LoVo (cell line): ENCODE measurements around the gene PKDREJ.

Experiments
- DNase-seq: peaks from one replicate; pipeline ENCODE4 v3.0.0-alpha.2; 2016; ENCODE audit warnings: low spot score

The PKDREJ gene

DNA sequence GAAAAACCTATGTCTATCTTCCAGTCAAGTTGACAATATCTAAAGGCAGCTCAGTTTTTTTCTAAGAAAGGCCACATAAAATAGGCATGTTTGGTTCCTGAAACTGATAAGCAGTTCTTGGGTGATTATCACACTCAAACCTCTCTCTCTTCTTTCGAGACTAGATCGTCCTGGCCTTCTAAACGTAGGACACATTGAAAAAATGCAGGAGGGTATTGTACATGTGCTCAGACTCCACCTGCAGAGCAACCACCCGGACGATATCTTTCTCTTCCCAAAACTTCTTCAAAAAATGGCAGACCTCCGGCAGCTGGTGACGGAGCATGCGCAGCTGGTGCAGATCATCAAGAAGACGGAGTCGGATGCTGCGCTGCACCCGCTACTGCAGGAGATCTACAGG is 28.2 kb downstream of the PKDREJ start:
- DNase-seq = no peak

DNA sequence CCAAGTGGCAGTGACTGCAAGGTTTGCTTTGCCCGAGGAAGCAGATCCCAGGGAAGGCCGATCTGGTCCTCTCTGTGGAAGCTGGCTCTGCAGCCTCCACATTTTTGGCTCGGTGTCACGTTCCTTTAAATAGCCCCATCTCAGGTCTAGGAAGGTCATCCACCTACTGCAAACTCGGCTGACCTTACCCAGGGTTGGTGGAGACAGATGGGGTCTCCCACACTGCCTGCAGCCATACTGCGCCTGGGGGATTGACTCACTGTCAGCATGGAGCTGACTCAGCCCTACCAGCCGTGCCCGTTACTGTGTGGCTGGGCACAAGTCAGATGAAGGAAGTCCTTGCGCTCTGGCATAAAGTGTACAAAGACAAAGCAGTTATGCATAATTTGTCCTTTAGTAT is 29.9 kb downstream of the PKDREJ start:
- DNase-seq = no peak

DNA sequence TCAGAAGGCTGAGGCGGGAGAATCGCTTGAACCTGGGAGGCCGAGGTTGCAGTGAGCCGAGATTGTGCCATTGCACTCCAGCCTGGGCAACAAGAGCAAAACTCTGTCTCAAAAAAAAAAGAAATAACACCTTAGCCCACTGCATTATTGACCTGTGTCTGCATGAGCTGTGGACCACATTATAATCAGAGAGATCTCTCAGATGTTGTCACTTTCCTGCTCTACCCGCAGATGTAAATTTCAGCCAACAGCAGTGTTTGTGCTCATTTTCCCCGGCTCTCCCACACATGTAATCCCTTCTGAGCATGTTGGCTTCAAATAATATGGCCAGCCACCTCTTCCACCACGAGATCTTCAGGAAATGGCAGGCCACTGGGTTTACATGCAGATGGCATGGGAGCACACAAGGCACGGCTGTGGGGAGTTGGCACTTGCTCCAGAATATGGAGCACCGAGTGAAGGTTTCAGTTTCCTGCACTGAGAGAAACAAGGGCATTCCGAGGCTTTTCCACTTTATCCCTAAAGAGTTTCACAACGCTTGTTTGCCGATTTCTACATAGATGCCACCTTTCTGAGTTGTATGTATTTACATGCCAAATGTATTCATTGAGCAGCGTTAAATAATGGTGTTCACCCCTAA is 32.8 kb downstream of the PKDREJ start:
- no peak for DNase-seq

DNA sequence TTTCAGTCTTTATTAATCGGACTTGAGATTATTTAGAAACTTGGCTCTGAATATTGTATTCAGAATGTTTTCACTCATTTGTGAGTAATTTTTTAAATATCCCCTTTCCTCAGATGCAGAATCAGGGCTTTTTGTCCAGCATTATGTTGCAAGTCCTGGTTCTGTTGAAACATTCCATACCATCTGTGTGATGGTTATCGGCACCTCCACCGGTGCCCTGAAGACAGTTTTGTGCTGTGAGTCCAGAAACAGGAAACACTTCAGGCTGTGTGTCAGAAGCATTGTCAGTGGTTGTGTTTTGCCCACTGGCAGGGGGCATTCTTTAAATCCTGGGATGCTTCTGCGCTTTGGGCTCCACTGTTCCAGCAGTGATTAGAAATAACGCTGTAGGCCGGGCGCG is 33.4 kb downstream of the PKDREJ start:
- no peak for DNase-seq

DNA sequence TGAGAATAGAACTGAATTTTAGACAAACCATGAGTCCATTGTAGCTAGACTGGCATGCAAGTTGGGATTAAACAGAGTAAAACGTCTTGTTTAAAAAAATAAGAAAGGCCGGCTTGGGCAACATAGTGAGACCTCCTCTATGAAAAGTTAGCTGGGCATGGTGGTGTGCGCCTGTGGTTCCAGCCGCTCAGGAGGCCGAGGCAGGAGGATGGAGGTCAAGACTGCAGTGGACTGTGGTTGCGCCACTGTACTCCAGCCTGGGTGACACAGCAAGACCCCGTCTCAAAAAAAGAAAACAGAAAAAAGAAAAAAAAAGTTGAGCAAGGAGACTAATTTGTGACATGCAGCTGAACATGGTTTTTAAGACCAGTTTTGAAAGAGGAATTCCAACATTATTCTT is 36.6 kb downstream of the PKDREJ start:
- DNase-seq = no peak

DNA sequence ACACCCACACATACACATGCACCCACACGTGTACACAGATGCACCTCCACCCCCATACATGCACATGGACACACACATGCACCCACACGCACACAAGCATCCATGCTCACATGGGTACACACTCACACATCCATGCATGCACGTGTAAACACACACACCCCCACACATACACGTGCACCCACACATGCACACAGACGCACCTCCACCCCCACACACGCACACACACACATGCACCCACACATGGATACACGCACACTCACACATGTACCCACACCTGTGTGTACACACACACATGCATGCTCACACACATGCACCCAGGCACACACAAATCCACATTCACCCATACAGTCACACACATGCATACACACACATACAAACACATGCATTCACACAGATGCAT is 37.5 kb downstream of the PKDREJ start:
- no peak for DNase-seq

DNA sequence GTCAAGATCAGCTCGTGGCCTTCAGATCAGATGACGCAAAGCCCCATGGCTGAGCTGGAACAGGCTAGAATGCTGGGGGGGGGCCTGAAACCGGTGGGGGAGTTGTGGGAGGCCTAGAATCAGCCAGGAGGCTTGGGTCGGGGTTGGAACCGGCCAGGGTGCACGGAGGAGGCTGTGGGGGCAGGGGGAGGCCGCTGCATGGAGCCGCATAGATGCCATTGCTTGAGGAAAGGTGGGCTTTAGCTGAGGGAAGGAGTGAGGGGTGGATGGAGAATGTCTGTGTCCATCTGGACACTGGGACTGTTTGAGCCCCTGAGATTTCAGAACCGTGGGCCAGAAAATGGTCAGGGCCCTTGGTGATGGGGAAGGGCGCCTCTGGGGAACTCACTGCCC is 38.2 kb downstream of the PKDREJ start:
- no peak for DNase-seq

DNA sequence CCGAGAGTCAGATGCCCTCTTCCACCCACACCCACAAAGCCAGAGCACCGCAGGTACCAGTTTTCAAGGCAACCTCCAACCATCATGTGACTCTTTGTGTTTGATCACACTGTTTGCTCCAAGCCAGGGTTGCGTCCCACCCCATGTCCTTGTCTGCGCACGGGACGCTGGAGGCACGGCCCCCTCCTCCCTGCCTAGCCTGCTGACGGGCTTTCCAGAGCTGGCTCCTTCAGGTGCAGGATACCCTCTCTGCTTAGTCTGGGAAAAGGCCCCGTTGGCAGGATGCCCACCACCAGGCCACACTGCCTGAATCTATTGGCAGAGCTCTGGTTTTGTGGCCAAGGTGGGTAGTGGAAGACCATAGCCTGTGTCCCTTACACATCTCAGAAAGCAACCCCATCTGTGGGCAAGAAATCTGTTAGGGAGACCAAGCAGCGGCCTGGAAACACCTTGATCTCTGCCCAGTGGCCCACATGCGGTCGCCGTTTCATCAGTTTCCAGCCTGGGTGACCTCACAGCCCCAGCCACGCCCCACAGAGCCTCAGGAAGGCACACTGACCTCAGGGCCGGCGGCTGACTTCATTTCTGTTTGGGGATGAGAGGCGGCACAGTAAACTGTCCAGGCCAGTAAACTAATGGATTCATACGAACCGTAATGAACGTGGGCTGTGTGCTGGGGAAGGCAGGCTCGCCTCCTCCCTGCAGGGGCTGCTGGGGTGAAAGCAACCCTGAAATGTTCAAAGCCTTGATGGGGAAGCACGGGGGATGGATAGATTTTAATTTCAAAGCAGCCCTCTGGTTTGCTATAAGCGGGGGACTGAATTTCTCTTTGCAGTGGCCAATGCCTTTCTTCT is 38.9 kb downstream of the PKDREJ start:
- no peak for DNase-seq

DNA sequence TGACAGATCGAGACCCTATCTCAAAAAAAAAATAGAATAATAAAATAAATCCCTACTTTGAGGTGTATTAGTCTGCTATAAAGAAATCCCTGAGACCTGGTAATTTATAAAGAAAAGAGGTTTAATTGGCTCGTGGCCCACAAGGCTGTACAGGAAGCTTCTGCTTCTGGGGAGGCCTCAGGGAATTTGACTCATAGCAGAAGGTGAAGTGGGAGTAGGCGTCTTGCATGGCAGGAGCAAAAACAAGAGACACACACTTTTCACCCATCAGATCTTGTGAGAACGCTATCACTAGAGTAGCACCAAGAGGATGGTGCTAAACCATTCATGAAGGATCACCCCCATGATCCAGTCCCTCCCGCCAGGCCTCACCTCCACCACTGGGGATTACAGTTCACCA is 42.2 kb downstream of the PKDREJ start:
- no peak for DNase-seq

DNA sequence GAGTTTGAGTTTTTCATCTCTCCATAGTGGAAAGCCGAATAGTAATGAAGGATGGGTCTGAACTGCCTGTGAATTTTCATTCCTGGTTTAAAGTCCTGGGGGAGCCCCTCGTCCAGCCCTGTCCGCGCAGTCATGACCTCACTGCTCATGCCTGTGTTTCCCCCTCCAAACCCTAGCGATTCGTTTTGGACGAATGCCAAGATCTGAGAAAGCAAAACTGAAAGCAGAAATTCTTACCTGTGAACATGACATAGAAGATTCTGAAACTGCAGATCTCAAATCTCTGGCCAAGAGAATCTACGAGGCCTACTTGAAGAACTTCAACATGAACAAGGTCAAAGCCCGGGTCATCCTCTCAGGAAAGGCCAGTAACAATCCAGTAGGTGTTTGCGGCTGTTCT is 43.5 kb downstream of the PKDREJ start:
- no peak for DNase-seq

DNA sequence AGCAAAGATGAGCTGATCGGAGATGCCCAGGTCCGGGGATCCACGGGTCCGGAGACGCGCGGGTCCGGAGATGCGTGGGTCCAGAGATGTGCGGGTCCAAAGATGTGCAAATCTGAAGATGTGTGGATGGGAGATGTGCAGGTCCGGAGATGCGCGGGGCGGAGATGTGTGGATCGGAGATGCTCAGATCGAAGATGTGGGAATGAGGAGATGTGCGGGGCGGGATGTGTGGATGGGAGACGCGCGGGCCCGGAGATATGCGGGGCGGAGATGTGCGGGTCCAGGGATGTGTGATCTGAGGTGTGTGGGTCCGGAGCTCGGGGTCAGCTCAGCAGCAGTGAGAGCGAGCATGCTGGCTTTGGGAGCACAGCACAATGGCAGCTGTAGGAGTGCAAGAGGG is 48.5 kb downstream of the PKDREJ start:
- no peak for DNase-seq

DNA sequence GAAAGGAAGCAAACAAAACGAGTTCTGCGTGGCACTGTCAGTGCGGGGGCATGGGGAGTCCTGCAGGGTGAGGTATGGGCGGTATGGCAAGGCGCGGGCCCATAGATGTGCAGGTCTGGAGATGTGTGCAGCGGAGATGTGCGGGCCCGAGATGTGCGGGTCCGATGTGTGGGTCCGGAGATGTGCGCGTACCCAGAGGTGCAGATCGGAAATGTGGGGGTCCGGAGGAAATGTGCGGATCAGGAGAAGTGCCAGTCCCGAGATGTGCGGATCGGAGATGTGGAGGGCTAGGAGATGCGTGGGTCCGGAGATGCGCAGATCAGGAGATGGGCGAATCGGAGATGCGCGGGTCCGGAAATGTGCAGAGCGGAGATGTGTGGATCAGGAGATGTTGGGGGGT is 49.0 kb downstream of the PKDREJ start:
- DNase-seq = no peak

DNA sequence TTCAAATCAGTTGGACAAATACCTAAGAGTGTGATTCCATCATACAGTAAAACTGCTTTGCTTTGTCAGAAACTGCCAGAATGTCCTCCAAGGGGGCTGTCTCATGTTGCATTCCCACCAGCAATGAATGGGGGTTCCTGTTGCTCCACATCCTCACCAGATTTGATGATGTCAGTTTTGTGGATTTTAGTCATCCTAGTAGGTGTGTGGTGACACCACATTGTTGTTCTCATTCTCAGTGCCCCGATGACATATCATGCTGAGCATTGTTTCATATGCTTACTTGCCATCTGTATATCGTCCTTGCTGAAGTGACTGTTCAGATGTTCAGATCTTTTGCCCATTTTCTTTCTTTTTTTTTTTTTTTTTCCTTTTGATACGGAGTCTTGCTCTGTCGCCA is 50.1 kb downstream of the PKDREJ start:
- DNase-seq = no peak

DNA sequence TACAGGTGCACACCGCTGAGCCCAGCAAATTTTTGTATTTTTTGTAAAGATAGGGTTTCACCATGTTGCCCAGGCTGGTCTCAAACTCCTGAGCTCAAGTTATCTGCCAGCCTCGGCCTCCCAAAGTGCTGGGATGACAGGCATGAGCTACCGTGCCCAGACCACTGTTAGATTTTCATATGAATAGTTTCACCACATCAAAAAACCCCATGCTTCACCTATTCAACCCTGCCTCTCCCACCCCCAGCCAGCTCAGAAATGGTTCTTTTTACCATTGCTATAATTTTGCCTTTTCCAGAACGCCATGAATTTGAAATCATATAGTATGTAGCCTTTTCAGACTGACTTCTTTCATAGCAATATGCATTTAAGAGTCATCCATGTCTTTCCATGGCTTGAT is 50.9 kb downstream of the PKDREJ start:
- DNase-seq = no peak

DNA sequence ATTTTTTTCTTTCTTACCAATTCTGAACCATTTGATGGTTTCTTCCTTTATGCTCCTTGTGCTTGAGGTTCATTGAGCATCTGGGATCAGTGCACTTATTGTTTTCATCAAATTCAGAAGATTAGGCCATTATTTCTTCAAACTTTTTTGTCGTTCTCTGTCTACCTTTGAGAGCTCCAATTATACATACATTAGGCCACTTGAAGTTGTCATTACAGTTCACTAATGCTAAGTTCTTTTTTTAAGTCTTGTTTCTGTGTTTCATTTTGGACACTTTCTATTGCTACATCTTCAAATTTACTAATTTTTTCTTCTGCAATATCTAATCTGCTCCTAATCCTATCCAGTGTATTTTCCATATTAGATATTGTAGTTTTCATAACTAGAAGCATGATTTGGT is 53.9 kb downstream of the PKDREJ start:
- no peak for DNase-seq
